ENCODE results near the gene PTPN14. TPM values are rescaled to one million over a fixed set of nuclear protein-coding genes. Genes with fewer than 3 reads are reported as not detected.

Gene PTPN14
- total and polyA plus RNA-seq, 2 of the 4 experiments (the other 2 are of a cell fraction): 21.5 to 31.7 TPM

- no peak overlapping the region for H3K27ac ChIP-seq (ENCODE audit: insufficient read depth, low read length)
- peaks cover 23% of the 10 kb centered on the region for H3K4me1 ChIP-seq (ENCODE audit: control insufficient read depth, insufficient read depth, low read length)
- ChIA-PET POLR2A (ENCODE audit: unreplicated experiment) (no interaction called here), CTCF (interaction anchor here (0.9 kb wide), 1 partner anchor 60 kb away, joined by 3 read pairs; no protein-coding TSS in a partner anchor)
- DNase-seq (no peak), ATAC-seq (ENCODE audit: low read depth) (no peak)
- H3K9me3 ChIP-seq (ENCODE audit: control insufficient read depth, insufficient read depth, low read length): no peaks in the 10 kb centered on the region
- no peak overlapping the region; the same call in 1 of the 2 replicates for H4K5ac ChIP-seq (ENCODE audit: low read depth, low read length)
- peak overlapping the region; percentile 64; the same call in 1 of the 3 replicates for H2BK15ac ChIP-seq (ENCODE audit: low read depth, low read length)
- no peak overlapping the region for H2BK5ac ChIP-seq (ENCODE audit: low read depth, low read length, poor library complexity, severe bottlenecking)
- no peak overlapping the region for H3K23ac ChIP-seq (ENCODE audit: low read depth, low read length)
- H3K4me3 ChIP-seq (ENCODE audit: insufficient read depth, low read depth, low read length): no peak overlapping the region
- no peak overlapping the region for H2AFZ ChIP-seq (replicated peaks; ENCODE audit: low read length, poor library complexity)
- no peak overlapping the region for H4K8ac ChIP-seq (ENCODE audit: low read depth in 2 of 2, low read length in 2 of 2)
- no peak overlapping the region for H3K56ac ChIP-seq (ENCODE audit: extremely low read depth, insufficient read depth, low read length)
- peaks cover 33 to 89% of the 10 kb centered on the region in 2 experiments for H3K79me1 ChIP-seq (ENCODE audit: low read depth in 1 of 2, low read length in 2 of 2)
- peak overlapping the region; percentile 31 for H2BK20ac ChIP-seq (ENCODE audit: low read depth, low read length)
- no peak overlapping the region for H4K91ac ChIP-seq (ENCODE audit: insufficient read depth, low read depth, low read length)
- peaks cover 74% of the 10 kb centered on the region for H4K20me1 ChIP-seq (ENCODE audit: insufficient read depth, low read length)
- no peak overlapping the region for H2BK120ac ChIP-seq (ENCODE audit: low read depth, low read length)
- no peak for TF ChIP-seq CEBPB (IDR thresholded peaks at IDR 0.05; ENCODE audit: low read depth, low read length)
- TF ChIP-seq POLR2A (IDR thresholded peaks at IDR 0.05; ENCODE audit: low read depth, low read length): no peak
- no peak for TF ChIP-seq MXI1 (IDR thresholded peaks at IDR 0.05; ENCODE audit: borderline replicate concordance, low read depth, low read length)
- no peak for TF ChIP-seq SMC3 (IDR thresholded peaks at IDR 0.05; ENCODE audit: low read depth, low read length)
- TF ChIP-seq, protein P1, sequence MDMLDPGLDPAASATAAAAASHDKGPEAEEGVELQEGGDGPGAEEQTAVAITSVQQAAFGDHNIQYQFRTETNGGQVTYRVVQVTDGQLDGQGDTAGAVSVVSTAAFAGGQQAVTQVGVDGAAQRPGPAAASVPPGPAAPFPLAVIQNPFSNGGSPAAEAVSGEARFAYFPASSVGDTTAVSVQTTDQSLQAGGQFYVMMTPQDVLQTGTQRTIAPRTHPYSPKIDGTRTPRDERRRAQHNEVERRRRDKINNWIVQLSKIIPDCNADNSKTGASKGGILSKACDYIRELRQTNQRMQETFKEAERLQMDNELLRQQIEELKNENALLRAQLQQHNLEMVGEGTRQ (IDR thresholded peaks at IDR 0.05; ENCODE audit: low read depth, low read length): no peak
- no peak for TF ChIP-seq RCOR1 (IDR thresholded peaks at IDR 0.05; ENCODE audit: insufficient replicate concordance, low read length)
- no peak for TF ChIP-seq NFE2L2 (IDR thresholded peaks at IDR 0.05; ENCODE audit: low read depth, low read length)
- TF ChIP-seq FOS (IDR thresholded peaks at IDR 0.05; ENCODE audit: low read depth, low read length): no peak
- TF ChIP-seq RFX5 (IDR thresholded peaks at IDR 0.05; ENCODE audit: low read depth, low read length): no peak
- no peak for TF ChIP-seq RAD21 (IDR thresholded peaks at IDR 0.05; ENCODE audit: low read length)
- TF ChIP-seq, protein P2, sequence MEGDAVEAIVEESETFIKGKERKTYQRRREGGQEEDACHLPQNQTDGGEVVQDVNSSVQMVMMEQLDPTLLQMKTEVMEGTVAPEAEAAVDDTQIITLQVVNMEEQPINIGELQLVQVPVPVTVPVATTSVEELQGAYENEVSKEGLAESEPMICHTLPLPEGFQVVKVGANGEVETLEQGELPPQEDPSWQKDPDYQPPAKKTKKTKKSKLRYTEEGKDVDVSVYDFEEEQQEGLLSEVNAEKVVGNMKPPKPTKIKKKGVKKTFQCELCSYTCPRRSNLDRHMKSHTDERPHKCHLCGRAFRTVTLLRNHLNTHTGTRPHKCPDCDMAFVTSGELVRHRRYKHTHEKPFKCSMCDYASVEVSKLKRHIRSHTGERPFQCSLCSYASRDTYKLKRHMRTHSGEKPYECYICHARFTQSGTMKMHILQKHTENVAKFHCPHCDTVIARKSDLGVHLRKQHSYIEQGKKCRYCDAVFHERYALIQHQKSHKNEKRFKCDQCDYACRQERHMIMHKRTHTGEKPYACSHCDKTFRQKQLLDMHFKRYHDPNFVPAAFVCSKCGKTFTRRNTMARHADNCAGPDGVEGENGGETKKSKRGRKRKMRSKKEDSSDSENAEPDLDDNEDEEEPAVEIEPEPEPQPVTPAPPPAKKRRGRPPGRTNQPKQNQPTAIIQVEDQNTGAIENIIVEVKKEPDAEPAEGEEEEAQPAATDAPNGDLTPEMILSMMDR (conservative IDR thresholded peaks at IDR 0.05; ENCODE audit: low read depth, low read length): no peak
- no peak for TF ChIP-seq MAFK (IDR thresholded peaks at IDR 0.05; ENCODE audit: low read depth, low read length)
- TF ChIP-seq ELK1 (IDR thresholded peaks at IDR 0.05; ENCODE audit: borderline replicate concordance, low read depth, low read length): no peak
- peak overlapping the region; percentile 70 for H2AK5ac ChIP-seq (ENCODE audit: low read depth, low read length)
- no peaks in the 10 kb centered on the region for H3K27me3 ChIP-seq (ENCODE audit: control insufficient read depth, insufficient read depth, low read length)
- WGBS, 2 experiments (ENCODE audit: extremely low coverage in 2 of 2, insufficient read length in 1 of 2): 92% methylated on average over 2 of the region's 6 CpGs; no CpG with 5 or more reads in 1 of the 2 experiments
- H2AK9ac ChIP-seq (replicated peaks; ENCODE audit: low read depth, low read length, poor library complexity): no peak overlapping the region
- dilution Hi-C loops (cut with HindIII; ENCODE audit: low sequenced_read_pairs, unreplicated experiment): no loop called here
- no peaks in the 10 kb centered on the region for H3K36me3 ChIP-seq (ENCODE audit: control insufficient read depth, insufficient read depth, low read length)
- BruUV-seq (replicated peaks): no TSS peak
- no peak overlapping the region for H3K14ac ChIP-seq (replicated peaks; ENCODE audit: low read depth, low read length)
- in situ Hi-C loops (cut with MboI; ENCODE audit: low sequenced_read_pairs): no loop called here
- peaks cover 19% of the 10 kb centered on the region for H3K9me1 ChIP-seq (ENCODE audit: insufficient read depth, low read length)
- no peak overlapping the region for H3K9ac ChIP-seq (ENCODE audit: low read depth, low read length)
- no peak overlapping the region; the same call in 1 of the 2 replicates for H3K4ac ChIP-seq (ENCODE audit: low read depth, low read length)
- no peak overlapping the region for H3K4me2 ChIP-seq (ENCODE audit: low read depth, low read length)
- intact Hi-C loops (cut with micrococcal nuclease): no loop called here
- no peak overlapping the region for H3K18ac ChIP-seq (ENCODE audit: low read depth, low read length)
Measured at GRCh38 chr1:214516434-214517326, 34.7 kb downstream of the PTPN14 start.

Measured in IMR-90 (cell line).